NCI-H1930 (cell line): ENCODE data around the gene SLX9.
A peak's percentile ranks its signal among the peaks of the same experiment; 100 is the strongest.

Source experiments
- DNase-seq, 2 experiments: peaks; one replicate each; lab custom pipeline; 2025; lab: John Stamatoyannopoulos, UW

The SLX9 gene

DNA sequence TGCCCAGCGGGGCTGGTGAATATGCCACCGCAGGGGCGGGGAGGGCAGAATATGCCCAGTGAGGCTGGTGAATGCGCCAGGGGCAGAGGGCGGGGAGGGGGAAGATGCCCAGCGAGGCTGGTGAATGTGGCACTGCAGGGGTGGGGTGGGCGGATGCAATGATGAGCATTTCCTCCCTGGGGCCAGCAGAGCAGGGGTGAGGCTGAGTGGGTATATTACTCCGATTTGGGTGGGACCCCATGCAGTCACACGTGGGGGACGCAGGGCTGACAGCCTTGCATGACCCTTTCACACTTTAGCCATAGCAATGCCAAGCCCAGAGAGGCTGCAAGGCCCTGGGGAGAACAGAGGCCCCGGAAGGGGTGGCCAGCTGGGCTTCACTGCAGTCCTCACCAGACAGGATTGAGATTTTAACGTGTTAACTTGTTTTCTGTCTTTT is 9.3 kb upstream of the SLX9 start:
- DNase-seq = no peak

DNA sequence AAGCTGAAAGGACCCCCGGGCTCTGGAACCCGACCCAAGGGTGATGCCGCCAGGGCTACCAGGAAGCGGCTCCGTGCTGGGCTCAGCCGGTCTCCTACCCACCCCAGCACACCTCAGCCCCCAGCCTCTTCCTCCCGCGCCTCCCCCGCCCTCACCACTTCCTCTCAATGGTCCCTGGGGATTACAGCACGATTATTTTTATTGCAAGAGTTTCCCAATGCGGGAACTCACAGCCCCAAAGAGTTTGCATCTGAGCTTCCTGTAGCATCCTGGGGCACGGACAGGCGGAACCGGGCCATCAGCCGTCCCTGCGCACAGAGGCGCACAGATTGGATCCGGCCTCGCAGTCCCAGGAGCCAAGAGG is 8.7 kb upstream of the SLX9 start:
- no peak for DNase-seq

DNA sequence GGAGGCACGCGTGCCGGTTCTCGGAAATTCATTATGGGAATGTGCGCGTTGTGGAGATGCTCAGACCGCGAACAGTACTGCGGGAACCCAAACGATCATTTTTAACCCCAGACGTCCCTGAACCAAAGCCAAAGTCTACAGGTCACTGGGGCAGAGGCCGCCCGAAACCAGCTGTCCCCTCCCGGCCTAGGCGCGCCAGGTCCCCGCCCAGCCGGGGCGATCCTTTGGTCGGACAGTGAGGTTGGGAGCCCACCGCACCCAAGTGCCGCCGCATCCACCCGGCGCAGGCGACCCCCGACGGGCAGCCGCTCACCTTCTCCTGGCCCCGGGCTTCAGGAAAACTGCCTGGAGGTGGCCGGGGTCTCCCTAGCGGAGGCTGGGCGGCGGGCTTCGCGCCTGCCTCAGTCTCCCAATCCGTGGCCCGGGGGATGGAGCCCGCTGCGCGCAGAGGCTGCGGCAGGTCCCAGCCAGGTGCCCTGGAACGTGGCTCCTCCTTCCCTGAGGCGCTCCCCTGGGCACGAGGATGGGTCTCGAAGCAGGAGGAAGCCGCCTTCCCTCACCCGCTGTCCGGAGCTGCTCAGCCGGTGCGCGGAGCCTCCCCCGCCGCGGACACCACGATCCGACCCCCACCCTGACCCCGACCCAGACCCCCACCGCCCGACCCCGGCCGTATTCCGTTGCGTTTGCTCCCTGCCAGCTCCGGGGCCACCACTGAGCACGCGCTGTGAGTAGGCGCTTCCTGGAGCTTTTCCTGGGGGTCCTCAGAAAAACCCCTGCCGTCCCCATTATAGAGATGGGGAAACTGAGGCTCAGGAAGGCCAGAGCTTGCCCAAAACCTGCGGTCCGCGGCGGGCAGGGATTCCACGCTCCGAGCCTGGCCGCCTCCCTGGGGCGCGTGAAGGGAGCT is 8.1 kb upstream of the SLX9 start:
- no peak for DNase-seq

DNA sequence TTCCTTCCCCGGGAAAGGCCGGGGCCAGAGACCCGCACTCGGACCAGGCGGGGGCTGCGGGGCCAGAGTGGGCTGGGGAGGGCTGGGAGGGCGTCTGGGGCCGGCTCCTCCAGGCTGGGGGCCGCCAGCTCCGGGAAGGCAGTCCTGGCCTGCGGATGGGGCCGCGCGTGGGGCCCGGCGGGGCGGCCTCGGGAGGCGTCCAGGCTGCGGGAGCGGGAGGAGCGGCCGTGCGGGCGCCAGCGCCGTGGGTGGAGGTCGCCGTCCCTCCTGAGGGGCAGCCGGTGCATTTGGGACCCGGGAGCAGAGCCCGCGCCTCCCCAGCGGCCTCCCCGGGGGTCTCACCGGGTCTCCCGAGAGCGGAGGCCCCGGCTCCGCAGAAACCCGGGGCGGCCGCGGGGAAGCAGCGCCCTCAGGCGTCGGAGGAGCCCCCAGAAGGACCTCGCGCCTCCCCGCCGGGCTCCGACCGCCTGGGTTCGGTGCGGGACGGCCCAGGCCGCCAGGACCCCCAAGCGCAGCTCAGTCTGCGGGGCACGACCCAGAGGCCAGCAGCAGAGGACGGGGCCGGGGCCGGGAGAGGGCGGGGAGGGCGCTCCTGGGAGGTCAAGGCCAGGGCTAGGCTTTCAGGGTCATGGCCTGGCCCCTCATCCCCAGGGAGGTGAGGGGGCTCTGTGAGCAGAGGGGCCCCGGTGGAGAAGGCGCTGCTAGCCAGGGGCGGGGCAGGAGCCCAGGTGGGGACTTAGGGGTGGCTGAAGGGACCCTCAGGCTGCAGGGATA is 7.2 kb upstream of the SLX9 start:
- DNase-seq = peak in 1 of 2 experiments; percentile 7

DNA sequence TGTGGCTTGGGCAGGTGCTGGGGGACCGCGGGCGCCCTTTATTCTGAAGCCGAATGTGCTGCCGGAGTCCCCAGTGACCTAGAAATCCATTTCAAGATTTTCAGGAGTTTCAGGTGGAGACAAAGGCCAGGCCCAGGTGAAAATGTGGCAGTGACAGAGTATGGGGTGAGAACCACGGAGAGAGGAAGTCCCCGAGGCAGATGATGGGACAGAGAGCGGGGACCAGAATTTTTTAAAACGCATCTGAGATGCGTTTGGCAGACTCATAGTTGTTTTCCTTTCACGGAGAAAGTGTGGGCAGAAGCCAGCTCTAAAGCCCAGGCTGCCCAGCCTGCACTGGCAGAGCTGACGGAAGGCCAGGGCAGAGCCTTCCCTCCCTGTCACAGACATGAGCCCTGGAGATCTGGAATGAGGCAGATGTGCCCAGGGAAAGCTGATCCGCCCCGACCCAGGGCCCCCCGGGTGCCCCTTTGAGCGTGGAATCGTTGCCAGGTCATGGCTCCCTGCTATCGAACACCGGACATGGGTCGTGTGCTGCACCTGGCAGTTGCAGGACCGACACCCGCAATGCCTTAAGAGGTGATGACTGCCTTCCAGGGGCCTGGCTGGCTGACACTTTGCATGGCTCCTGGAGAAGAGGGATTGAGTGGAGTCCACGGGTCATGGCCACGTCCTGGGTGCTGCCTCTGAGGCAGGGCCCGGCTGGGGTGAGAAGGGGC is 6.5 kb upstream of the SLX9 start:
- no peak for DNase-seq

DNA sequence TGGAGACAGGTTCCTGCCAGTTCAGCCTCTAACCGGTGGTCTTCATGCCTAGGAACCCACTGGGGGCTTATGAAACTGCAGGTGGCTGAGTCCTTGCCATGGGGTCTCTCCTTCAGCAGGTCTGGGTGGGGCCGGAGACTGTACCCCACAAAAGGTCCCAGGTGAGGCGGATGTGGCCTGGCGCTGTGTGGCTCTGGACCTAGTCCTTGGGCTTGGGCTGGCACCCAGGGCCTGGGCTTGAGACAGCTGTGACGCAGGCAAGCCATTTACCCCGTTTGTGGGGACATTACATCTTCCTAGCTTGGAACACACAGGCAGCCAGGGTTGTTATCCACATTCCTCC is 5.9 kb upstream of the SLX9 start:
- DNase-seq = no peak

DNA sequence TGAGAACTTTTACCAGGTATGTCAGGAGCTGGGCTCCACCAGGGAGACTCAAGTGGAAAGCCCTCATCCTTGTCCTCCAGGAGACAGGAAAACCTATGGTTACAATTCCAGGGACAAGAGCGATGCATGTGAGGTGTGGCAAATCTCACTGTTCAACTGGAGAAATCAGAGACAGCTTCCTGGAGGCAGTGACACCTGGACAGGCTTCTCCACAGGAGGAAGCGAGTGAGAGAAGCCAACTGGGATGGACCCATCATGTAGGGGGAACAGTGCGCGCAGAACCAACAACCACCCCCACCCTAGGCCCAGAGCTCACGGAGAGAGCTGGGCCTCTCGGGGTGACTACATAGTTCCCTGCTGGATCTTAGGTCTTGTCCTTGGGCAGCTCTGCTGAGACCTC is 5.6 kb upstream of the SLX9 start:
- no peak for DNase-seq

DNA sequence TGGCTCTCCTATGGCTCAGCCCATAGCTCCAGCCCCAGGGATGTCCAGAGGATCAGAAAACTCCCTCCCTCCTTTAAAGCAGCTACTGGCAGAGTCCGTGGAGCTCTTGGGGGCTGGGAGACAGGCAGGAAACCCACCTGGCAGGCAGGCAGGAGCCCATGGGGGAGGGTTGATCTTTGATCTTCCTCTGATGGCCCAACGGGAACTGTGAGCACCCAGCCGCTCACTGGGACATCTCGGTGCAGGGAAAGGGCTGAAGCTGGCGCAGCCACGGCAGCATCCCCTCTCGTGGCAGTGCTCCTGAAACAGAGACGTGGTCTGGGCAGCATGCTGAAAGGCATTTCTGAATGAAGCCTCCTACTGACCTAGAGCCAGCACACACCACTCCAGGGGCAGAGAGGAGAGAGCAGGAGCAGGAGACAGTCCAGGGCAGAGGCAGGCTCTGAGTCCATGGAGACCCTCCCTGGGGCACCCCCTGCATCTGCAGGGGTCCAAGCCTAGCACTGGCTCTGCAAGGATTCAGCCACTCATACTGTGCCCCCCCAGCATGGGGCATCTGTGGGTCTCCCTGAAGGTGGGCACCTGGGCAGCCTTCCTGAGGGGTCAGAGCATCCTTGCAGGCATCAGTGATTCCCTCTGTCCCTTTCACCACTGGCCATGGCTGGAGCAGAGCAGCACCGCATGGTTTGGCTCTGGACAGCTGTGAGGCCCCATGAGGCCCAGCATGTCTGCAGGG is 4.9 kb upstream of the SLX9 start:
- DNase-seq = no peak

DNA sequence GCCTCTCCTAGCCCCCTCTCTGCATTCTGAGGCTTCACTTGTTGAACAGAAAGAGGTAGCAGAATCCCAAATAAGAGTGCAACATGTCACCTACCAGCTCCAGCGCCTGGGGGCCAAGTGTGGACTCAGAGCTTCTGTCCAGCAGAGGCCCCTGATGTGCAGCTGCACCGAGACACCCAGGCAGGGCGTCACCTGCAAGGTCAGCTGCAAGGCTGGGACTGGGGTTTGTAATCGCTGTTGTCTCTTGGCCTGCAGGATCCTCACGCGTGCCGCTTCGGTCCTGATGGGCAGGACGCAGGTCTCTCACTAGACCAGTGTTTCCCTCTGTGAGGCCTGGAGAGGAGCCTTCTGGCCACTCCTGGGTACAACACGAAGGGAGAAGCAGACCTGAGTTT is 4.3 kb upstream of the SLX9 start:
- no peak for DNase-seq

DNA sequence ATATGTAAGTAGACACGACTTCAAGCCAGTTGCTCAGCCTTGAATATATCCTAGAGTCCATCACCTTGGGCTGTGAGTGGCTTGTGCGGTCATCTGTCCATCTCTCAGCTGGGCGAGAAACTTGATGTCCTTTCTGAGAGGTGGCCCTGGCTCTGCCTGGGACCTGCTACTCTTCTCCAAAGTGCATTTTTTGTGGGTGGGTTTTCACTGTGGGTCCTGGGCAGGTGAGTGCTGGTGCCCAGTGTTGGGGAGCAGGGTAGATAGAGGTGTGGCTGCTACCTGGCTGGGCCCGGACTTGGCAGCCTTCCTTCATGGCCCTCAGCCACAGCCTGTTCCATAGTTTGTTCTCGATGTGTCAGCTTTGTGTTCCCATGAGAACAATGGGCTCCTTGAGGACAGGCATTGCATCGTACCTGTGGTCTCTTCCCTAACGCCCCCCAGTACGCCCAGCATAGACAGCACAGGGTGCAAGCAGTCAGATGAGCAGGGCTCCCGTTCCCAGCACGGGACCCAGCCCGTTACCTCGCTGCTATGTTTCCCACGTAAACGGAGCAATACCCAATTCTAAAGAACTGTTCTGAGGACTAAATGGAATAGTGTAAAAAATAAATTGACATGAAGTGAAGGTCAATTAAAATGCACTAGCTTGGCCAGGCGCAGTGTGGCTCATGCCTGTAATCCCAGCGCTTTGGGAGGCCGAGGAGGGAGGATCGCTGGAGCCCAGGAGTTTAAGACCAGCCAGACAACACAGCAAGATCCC is 877 bp upstream of the SLX9 start:
- DNase-seq = no peak

DNA sequence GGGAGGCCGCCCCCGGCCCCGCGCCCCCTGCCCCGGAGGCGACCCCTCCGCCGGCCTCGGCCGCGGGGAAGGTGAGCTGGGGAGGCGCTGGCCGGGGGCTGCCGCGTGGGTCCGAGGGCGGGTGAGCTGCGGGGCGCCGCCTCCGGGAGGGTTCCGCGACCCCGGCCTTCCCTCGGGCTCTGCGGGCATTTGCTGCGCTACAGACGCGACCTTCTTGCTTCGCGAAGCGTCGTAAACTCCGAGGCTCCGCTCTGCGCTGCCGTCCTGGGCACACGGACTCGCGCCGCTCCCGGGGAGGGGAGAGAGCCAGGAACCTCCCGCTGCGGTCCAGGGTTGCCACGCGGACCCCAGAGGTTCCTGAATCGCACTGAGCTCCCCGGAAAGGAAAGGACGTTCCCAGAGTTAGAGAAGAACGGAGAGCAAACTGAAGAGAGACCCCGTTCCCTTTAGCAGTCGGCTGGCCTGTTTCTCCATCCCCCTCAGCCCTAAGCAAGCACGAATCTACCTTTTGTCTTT is 345 bp downstream of the SLX9 start:
- DNase-seq = no peak

DNA sequence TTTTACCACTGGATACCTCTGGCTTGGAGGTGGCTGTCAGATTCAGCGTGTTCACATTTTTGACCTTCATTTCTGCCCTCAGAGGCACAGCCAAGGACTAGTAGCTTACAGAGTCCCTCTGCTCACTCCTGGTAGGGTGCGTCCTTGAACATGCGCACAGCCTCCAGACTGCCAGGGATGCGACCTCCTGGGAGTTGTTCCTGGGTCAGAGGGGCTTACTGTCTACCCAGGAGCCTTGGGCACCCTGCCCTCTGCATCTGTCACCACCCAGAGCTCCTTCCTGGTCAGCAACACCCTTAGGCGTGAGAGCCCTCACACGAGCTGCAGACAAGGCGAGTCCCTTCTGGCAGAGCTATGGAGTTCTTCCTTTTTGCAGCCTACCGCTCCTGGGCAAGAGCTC is 1.7 kb downstream of the SLX9 start:
- no peak for DNase-seq

DNA sequence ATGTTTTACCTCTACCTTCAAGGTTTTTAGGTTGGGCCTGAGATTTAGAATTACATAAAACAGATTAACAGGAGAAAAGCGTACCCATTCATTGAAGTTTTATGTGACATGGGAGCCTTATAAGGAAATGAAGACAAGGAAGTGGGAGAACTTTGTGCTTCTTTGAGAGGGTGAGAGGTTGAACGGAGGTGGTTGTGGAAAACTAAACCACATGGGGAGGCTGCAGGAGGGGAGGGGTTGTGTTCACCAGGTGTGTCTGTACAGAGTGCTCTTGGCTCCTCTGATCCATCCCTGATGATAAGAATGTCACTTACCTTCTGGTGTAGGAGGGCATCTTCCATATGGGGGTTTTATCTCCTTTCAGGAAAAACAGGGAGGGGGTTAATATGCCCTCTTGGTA is 2.7 kb downstream of the SLX9 start:
- no peak for DNase-seq

DNA sequence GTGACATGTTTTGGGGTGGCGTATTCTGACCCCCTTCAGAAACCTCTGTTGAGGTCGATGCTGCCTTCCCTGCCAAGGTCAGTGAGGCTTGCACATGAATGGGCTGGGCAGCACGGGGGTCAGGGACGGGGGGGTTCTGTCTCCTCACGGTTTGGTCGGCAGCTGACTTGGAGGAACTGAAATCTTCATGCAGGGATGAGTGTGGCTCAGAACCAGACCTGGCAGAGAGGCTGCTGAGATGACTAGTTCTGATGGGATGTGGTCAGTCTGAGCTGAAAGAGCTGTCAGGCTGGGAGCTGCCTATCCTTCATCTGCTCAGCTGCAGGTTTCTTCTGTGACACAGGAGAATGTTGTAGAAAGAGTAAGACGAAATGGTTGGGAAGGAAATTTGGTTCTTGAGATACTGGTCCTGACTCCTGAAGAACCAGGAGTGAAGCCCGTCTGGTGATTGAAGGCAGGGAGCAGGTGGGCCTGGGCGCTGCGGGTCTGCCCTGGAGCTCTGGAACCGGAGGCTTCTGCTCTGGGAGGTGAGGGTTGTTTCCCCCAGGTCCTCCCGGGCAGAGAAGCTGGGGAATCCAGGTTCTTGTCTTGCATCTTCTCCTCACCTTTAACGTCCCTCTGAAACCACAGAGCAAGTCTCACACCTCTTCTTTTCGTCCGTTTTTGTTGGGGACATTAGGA is 3.3 kb downstream of the SLX9 start:
- DNase-seq = no peak

DNA sequence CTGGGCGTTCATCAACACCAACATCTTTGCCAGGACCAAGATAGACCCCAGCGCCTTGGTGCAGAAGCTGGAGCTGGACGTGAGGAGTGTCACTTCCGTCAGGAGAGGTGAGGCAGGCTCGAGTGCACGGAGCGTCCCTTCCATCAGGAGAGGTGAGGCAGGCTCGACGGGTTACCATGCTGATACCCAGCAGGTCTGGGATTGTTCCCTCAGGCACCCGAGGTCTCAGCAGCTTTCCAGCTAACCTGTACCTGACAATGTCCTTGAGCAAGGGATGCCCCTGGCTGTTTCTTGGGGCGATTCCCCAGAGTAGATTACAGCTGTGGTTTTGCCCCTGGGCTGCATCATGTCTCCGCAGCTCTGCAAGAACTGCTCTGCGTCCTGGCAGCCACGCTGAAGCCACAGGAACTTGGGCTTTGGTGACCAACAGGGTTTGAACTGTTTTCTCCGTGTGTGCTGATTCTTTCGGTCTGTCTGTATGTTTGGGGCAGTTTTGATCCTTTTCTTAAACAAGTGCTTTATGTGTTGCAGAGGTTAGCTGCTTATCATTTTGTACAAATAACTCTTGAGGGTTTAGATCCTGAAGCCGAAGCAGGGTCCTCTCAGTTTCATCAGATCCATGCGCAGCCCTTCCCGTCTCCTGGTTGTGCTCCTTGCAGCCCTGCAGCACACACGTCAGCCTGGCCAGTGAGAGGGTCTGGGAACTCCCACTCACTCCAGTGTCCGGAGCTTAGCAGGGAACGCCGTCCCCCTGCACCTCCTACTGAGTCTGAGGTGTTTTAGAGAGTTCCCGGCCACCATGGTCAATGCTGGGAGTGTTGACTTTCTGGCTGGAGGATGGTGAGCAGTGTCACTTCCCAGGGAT is 4.1 kb downstream of the SLX9 start:
- DNase-seq = no peak

DNA sequence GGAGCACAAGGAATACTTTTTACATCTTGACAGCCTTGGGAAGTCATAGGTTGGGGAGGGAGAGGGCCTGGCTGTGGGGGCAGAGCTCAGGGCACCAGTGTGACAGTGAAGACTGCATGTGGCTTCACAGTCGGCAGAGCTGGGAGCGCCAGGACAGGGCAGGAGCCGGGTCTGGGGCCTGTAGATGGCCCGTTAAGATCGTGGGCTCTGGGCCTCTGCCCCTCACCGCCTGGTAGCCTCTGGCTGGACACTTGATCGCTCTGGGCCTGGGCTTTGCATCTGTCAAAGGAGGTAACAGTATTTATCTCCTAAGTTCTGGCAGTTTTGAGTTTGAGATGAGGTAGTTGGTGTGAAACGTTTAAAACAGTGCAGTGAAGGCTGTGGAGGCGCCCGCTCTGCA is 4.8 kb downstream of the SLX9 start:
- DNase-seq = no peak

DNA sequence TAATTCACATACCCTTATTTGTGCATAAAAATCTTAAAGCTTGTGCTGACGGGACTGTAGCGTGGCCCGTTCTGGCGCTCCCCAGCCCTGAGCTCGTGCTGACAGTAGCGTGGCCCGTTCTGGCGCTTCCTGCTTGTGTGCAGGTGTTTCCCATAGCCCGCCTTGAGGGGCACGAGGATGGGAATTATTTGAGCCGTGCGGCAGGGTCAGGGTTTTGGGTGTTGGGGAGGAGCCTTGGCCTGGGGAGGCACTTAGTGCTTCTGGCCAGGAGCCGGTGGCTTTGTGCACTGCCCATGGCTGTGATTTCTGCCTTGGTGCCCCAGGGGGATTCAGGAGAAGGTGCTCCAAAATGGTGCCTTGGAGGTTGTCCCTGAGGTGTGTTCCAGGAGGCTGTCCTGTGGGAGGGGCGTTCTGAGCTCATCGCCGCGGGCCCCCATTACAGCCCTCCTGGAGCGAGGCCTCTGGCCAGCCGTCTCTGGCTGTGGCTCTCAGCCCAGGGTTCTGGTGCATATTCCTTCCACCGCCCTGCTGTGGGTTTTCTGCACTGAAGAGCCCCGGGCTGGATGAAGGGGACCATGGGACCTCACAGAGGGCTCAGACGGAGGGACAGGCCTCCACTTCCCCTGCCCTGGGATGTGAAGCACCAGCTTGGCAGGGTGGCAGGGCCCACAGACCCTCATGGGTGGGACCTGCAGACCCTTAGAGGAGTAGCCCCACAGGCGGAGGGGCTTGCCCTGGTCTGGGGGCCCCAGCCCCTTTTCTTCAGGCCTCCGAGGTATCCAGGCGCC is 6.6 kb downstream of the SLX9 start:
- no peak for DNase-seq

DNA sequence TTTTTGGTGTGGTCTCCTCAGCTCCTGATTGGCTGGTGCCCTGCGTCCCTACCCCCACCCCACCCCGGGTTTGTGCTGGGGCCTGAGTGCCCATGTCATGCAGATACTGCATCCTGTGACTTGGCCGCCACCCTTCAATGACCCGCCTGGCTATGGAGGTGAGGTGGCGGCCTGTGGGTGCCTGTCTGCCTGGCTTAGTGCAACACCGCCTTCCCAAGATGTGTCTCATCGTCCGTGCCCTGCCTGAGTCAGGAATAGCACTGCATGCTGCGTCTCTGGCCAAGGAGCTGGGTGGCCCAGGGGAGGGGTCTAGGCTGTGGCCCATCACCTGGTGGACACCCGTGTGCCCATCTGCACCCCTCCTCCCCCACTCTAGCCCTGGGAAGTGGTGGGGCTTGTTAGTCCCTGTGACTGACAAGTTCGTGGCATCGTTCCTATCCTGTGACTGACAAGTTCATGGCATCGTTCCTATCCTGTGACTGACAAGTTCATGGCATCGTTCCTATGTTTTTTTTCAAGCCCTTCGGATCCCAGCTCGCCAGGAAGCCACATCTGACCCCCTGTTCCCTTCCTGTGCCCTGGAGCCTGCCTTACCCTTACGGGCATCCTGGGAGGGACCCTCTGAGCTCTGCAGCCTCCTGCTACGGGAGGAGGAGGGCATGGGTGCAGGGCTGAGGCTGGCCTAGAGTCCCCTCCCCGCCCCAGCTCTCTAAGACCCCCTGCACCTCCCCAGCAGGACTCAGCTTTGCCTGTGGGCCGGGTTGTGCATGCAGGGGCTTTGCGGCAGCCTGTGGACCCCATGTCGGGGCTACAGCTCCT is 7.5 kb downstream of the SLX9 start:
- no peak for DNase-seq
